IMR-90 (cell line): ENCODE results near the gene PIP5K1B. TPM values are rescaled to one million over a fixed set of nuclear protein-coding genes. Genes with fewer than 3 reads are reported as not detected.

ENCODE experiments used
- ATAC-seq: fragments of 200-7000 bp; cut with Tn5 transposase; 2 replicates; pipeline ENCODE4 v1.9.1; 2020; ENCODE audit warnings: low read depth, mild to moderate bottlenecking, moderate library complexity
- BruUV-seq: library from RNA; stranded (reverse); fragments of 400-500 nt; replicated peaks from 2 replicates; lab custom pipeline; 2021; lab: Mats Ljungman, UMichigan
- CTCF ChIA-PET: fragments of 300-600 bp; formaldehyde crosslinking; extraction: SDS; loops from one replicate; lab custom pipeline; 2021; ENCODE audit warnings: antibody characterized with exemption; lab: Yijun Ruan, JAX
- POLR2A ChIA-PET: fragments of 300-600 bp; sonication (Branson Sonifier 250); formaldehyde crosslinking; loops from one replicate; lab custom pipeline; 2022; ENCODE audit warnings: antibody characterized with exemption; ENCODE audit not compliant: unreplicated experiment; lab: Charles Lee
- DNase-seq: peaks from one replicate; pipeline ENCODE4 v3.0.0; 2013
- H2AFZ ChIP-seq: replicated peaks from 2 replicates; pipeline ENCODE3; 2013; ENCODE audit warnings: low read length, mild to moderate bottlenecking; ENCODE audit not compliant: poor library complexity
- H2AK5ac ChIP-seq: 2 replicates; pipeline ENCODE4 v1.6.1; 2013; ENCODE audit warnings: low read depth, low read length, inconsistent platforms
- H2AK9ac ChIP-seq: replicated peaks from 2 replicates; pipeline ENCODE3; 2013; ENCODE audit warnings: mild to moderate bottlenecking, low read depth, low read length, moderate library complexity; ENCODE audit not compliant: poor library complexity
- H2BK120ac ChIP-seq: 2 replicates; pipeline ENCODE4 v1.6.1; 2013; ENCODE audit warnings: low read depth, low read length, inconsistent platforms
- H2BK15ac ChIP-seq: 3 replicates; pipeline ENCODE4 v1.6.1; 2013; ENCODE audit warnings: low read depth, low read length, inconsistent platforms
- H2BK20ac ChIP-seq: 2 replicates; pipeline ENCODE4 v1.6.1; 2013; ENCODE audit warnings: low read depth, mild to moderate bottlenecking, inconsistent platforms, low read length, moderate library complexity
- H2BK5ac ChIP-seq: 2 replicates; pipeline ENCODE4 v1.6.1; 2013; ENCODE audit warnings: mild to moderate bottlenecking, low read depth, low read length, inconsistent platforms; ENCODE audit not compliant: poor library complexity, severe bottlenecking
- H3K14ac ChIP-seq: replicated peaks from 2 replicates; pipeline ENCODE4 v1.6.1; 2013; ENCODE audit warnings: low read depth, low read length, inconsistent platforms
- H3K18ac ChIP-seq: 2 replicates; pipeline ENCODE4 v1.6.1; 2013; ENCODE audit warnings: low read depth, low read length, control low read depth
- H3K23ac ChIP-seq: 2 replicates; pipeline ENCODE4 v1.6.1; 2013; ENCODE audit warnings: low read depth, low read length, inconsistent platforms
- H3K27ac ChIP-seq: 2 replicates; pipeline ENCODE4 v1.5.1; 2013; ENCODE audit warnings: mild to moderate bottlenecking, control low read depth, low read length; ENCODE audit not compliant: insufficient read depth
- H3K27me3 ChIP-seq: 2 replicates; pipeline ENCODE4 v1.6.1; 2013; ENCODE audit warnings: low read length; ENCODE audit not compliant: control insufficient read depth, insufficient read depth
- H3K36me3 ChIP-seq: 2 replicates; pipeline ENCODE4 v1.6.1; 2013; ENCODE audit warnings: low read length, mixed read lengths; ENCODE audit not compliant: control insufficient read depth, insufficient read depth
- H3K4ac ChIP-seq: 2 replicates; pipeline ENCODE4 v1.6.1; 2013; ENCODE audit warnings: low read depth, low read length, inconsistent platforms
- H3K4me1 ChIP-seq: 2 replicates; pipeline ENCODE4 v1.6.1; 2013; ENCODE audit warnings: low read length, mixed read lengths; ENCODE audit not compliant: control insufficient read depth, insufficient read depth
- H3K4me2 ChIP-seq: 2 replicates; pipeline ENCODE4 v1.6.1; 2013; ENCODE audit warnings: low read depth, mild to moderate bottlenecking, control low read depth, low read length, moderate library complexity
- H3K4me3 ChIP-seq: 2 replicates; pipeline ENCODE4 v1.5.1; 2013; ENCODE audit warnings: low read depth, mild to moderate bottlenecking, control low read depth, low read length, moderate library complexity; ENCODE audit not compliant: insufficient read depth
- H3K56ac ChIP-seq: 2 replicates; pipeline ENCODE4 v1.6.1; 2013; ENCODE audit warnings: low read length, inconsistent platforms; ENCODE audit not compliant: insufficient read depth; ENCODE audit errors: extremely low read depth
- H3K79me1 ChIP-seq, 2 experiments: 2 replicates each; pipeline ENCODE4 v1.6.1; 2013; ENCODE audit warnings: low read length in 2 of 2, inconsistent platforms in 1 of 2, low read depth in 1 of 2
- H3K9ac ChIP-seq: 2 replicates; pipeline ENCODE4 v1.6.1; 2013; ENCODE audit warnings: low read depth, low read length, control low read depth
- H3K9me1 ChIP-seq: 2 replicates; pipeline ENCODE4 v1.6.1; 2013; ENCODE audit warnings: low read length, inconsistent platforms; ENCODE audit not compliant: insufficient read depth
- H3K9me3 ChIP-seq: 2 replicates; pipeline ENCODE4 v1.6.1; 2013; ENCODE audit warnings: low read length; ENCODE audit not compliant: control insufficient read depth, insufficient read depth
- H4K20me1 ChIP-seq: 2 replicates; pipeline ENCODE4 v1.6.1; 2013; ENCODE audit warnings: low read length, inconsistent platforms; ENCODE audit not compliant: insufficient read depth
- H4K5ac ChIP-seq: 2 replicates; pipeline ENCODE4 v1.6.1; 2013; ENCODE audit warnings: mild to moderate bottlenecking, low read depth, low read length, control low read depth
- H4K8ac ChIP-seq, 2 experiments: 2 replicates each; pipeline ENCODE4 v1.6.1; 2013; ENCODE audit warnings: low read depth in 2 of 2, low read length in 2 of 2, control low read depth in 1 of 2, inconsistent platforms in 1 of 2
- H4K91ac ChIP-seq: 2 replicates; pipeline ENCODE4 v1.6.1; 2013; ENCODE audit warnings: low read depth, low read length, inconsistent platforms; ENCODE audit not compliant: insufficient read depth
- CEBPB ChIP-seq: IDR thresholded peaks from 2 replicates; pipeline ENCODE4 v1.6.1; 2012; ENCODE audit warnings: low read depth, low read length, improper control_type of control experiment
- MXI1 ChIP-seq: IDR thresholded peaks from 2 replicates; pipeline ENCODE4 v1.6.1; 2012; ENCODE audit warnings: low read depth, mild to moderate bottlenecking, low read length, moderate library complexity, borderline replicate concordance
- WGBS, 2 experiments: methylation state at CpG; one replicate each; pipeline versions ENCODE4 v1.1.5 to v1.1.7; 2013; ENCODE audit warnings: missing lambda C conversion rate in 2 of 2; ENCODE audit not compliant: insufficient read length in 1 of 2; ENCODE audit errors: extremely low coverage in 2 of 2; 5-methylcytosine and 5-hydroxymethylcytosine counted together
- dilution Hi-C: fragments of 300-500 bp; cut with HindIII; formaldehyde crosslinking; loops from one replicate; pipeline ENCODE4 v1.14.3; 2018; ENCODE audit warnings: low sequenced_read_pairs; ENCODE audit not compliant: unreplicated experiment
- in situ Hi-C: fragments of 300-500 bp; cut with MboI; formaldehyde crosslinking; loops from 3 replicates; pipeline ENCODE4 v1.14.3; 2019; ENCODE audit warnings: low sequenced_read_pairs, inconsistent platforms, mixed read lengths
- intact Hi-C: fragments of 100-400 bp; cut with micrococcal nuclease; formaldehyde crosslinking; loops from 2 replicates; pipeline ENCODE4 v1.10.0; 2022
- polyA plus RNA-seq, 3 experiments: library from polyadenylated mRNA; depleted of rRNA; stranded (reverse); fragments of >200 nt; gene quantifications; 2 replicates each; pipeline ENCODE4 v1.2.3, GENCODE V29; 2012; ENCODE audit warnings: low replicate concordance in 1 of 3
- total RNA-seq: library from RNA; depleted of rRNA; stranded (reverse); fragments of >200 nt; gene quantifications from 2 replicates; pipeline ENCODE4 v1.2.3, GENCODE V29; 2012

Gene PIP5K1B
- total and polyA plus RNA-seq, 2 of the 4 experiments (the other 2 are of a cell fraction), result not detected

DNA sequence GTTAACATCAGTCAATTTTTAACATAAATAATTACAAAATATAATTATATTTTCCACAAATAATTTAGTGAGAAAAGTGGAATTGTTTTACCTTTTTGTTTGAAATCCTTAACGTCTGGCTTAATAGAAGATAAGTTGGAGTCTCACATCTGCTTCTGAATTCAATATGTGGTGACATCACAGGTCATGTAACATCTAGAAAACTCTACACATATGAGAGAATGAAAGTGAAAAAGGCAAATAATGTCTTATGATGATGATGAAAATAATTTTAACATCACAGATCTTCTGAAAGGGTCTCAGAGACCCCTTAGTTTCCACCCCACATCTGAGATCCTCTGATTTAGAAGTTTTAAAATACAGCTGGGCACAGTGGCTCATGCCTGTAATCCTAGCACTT, 227.4 kb downstream of the PIP5K1B start:
- no peaks in the 10 kb centered on the region for H3K4me1 ChIP-seq
- no peak overlapping the region for H2BK15ac ChIP-seq
- no peaks in the 10 kb centered on the region for H3K9me1 ChIP-seq
- no peak overlapping the region for H2BK20ac ChIP-seq
- intact Hi-C loops (no loop called here), dilution Hi-C loops (no loop called here), in situ Hi-C loops (no loop called here)
- H3K79me1 ChIP-seq, result no peaks in the 10 kb centered on the region
- H3K9ac ChIP-seq, result no peak overlapping the region
- ChIA-PET CTCF (no interaction called here), POLR2A (no interaction called here)
- H3K4ac ChIP-seq, result no peak overlapping the region
- no peak overlapping the region for H3K4me2 ChIP-seq
- no peak overlapping the region for H3K18ac ChIP-seq
- H3K23ac ChIP-seq, result no peak overlapping the region
- no peak overlapping the region for H4K91ac ChIP-seq
- H4K8ac ChIP-seq, result no peak overlapping the region
- no peak overlapping the region for H2AK5ac ChIP-seq
- H3K27ac ChIP-seq, result no peak overlapping the region
- no peak for ATAC-seq
- no TSS peak for BruUV-seq
- H3K4me3 ChIP-seq, result no peak overlapping the region
- WGBS, 2 experiments, result no CpG with 5 or more reads among the region's 1 CpG
- H3K36me3 ChIP-seq, result no peaks in the 10 kb centered on the region
- H2BK120ac ChIP-seq, result no peak overlapping the region
- no peak overlapping the region for H2AK9ac ChIP-seq
- H4K5ac ChIP-seq, result no peak overlapping the region
- H3K9me3 ChIP-seq, result no peaks in the 10 kb centered on the region
- no peak for DNase-seq
- H3K27me3 ChIP-seq, result no peaks in the 10 kb centered on the region; the same call in 1 of the 2 replicates
- no peak overlapping the region for H2AFZ ChIP-seq
- H3K14ac ChIP-seq, result no peak overlapping the region
- H4K20me1 ChIP-seq, result no peaks in the 10 kb centered on the region
- H3K56ac ChIP-seq, result no peak overlapping the region
- TF ChIP-seq CEBPB, result no peak
- TF ChIP-seq MXI1, result no peak
- H2BK5ac ChIP-seq, result no peak overlapping the region
